NCI-H2171 treated with DMSO at 0.1 percent for 48 hours (cell line): ENCODE results near the gene BTBD18.

Source experiments
- DNase-seq: peaks from one replicate; lab custom pipeline; 2025; lab: John Stamatoyannopoulos, UW

The BTBD18 gene

DNA sequence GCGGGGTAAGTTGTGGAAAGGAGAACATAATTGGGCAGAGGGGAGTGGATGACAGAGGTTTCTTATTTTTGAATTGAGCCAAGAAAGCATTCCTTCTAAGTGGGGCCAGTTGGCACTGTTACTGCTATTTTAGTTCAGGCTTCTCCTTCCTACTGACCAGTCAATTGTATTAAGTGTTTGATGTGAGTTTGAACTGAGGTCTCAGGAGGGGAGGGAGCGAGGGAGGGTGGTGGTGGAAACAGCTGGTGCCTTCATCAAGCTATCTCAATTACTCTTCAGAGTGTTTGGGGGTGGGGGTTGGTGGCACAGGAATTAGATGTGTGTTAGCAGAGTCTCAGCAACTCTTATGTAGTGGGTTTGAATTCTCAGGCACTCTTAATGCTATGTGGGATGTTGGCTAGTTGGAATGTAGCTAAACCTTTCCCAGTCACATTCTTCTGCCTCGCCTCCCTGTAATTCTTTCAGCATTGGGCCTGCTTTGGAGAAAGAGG, 24.5 kb upstream of the BTBD18 start:
- no peak for DNase-seq

DNA sequence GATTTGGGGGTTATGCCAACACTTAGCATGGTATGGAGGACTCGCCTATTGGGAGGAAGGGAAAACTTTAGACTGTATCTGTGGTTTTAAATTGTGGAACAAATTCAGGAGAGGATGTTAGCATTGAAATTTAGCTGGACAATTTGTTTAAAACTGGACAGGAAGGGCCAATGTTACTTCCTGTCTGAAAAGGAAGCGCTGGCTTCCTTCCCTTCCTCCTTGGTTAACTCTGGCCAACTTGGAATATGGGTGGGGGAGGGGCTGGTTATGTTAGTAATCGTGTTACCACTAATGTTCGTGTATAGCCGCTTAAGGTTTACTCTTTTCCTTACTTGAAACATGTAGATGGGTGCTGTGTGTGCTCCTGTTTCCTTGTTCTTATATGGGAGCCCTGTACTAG, 23.9 kb upstream of the BTBD18 start:
- DNase-seq: no peak

DNA sequence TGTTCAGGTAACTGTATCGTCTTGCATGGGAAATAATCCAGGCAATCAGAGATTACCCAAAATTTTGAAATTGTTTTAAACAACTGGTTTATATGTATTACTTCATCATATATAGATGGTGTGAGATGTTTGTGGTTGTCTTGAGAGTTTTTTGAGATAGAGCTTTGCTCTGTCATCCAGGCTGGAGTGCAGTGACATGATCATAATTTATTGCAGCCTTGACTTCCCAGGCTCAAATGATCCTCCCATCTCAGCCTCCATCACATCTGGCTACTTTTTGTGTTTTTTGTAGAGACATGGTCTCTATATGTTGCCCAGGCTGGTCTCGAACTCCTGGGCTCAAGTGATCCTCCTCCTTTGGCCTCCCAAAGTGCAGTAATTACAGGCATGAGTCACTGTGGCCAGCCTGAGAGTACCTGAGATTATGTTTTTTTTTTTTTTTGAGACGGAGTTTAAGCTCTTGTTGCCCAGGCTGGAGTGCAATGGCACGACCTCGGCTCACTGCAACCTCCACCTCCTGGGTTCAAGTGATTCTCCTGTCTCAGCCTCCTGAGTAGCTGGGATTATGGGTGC, 21.5 kb upstream of the BTBD18 start:
- no peak for DNase-seq

DNA sequence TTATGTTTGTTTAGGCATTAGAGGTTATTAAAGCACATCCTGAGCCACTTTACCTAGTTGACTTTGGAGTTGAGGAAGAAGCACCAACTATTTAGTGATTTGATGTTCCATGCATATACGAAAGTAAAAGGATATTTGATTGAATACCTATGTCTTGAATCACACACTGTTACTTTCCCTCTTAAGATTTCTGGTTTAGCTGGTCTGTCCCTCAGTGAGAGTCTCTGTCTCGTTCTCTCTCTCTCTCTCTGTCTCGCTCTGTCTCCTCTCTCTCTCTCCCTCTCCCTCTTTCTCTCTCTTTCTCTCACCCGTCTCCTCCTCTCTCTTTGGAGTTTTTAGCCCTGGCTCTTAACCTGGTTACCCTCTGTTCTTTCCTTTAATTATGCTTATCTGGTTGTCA, 20.9 kb upstream of the BTBD18 start:
- no peak for DNase-seq

DNA sequence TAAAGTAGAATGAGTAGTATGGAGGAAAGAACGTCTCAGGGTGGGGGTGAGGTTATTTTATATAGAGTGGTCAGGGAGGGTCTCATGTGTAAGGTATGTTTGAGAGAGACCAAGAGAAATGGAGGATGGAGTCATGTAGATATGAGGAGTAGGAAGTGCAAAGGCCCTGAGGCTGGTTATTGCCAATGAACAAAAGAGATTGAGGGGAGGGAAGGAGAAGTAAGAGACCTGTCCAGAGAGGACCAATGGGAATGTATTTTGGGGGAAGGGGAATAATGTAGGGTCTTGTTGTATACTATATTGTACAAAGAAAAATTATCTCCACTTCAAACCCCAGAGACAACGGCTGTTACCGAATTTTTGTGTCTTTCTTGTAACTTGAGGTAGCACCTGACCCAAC, 19.7 kb upstream of the BTBD18 start:
- DNase-seq: no peak

DNA sequence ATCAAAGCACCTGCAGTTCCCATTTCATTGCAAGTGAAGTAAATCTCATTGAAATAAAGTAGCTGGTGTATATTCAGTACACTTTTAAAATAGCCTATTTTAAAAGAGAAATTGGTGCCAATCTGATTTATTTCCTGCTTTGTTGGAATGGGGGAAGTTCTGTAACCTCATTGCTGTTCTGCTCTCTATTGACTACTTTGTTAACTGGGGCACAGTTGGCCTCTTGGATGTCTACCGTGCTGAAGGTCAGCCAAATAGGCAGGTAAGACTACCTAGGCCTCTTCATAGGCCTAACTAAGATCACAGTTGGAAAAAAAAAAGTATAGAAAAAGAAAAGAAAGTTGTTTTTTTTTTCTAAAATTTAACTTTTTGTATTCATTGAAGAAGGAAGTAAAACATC, 19.2 kb upstream of the BTBD18 start:
- DNase-seq: no peak

DNA sequence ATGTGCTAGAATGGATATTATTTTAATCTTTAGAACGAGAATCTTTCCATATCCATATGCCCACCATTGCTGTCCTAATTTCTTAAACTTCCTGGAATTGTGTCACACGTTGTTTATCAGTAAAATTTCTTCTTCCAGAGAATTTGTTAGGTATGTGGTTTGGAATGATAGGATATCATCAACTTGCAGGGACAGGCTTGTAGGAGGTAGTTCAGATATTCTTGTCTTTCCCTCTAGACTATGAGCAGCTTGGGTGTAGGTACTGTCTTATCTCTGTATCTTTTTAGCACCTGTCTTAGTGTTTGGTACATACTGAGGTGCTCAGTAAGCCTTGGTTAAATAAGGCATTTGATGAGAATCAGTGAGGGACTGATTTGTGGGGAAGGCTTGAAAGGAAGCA, 13.4 kb upstream of the BTBD18 start:
- DNase-seq: peak; percentile 3

DNA sequence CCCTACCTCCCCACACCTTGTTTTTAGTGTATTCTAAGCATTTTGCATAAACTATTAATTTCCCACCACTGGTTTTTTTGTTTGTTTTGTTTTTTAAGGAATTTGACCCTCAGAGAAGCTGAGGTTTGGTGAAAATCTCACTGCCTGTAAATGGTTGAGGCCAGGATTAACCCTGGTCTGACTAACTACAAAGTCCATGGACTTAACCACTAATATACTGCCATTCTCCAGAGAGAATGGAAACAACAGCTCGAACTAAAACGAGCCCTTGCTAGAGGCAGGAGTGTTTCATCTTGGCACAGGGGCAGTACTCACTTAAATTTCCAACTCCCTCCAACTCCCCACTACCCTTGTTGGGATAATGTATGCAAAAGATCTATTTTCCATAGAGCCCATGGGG, 12.9 kb upstream of the BTBD18 start:
- DNase-seq: no peak

DNA sequence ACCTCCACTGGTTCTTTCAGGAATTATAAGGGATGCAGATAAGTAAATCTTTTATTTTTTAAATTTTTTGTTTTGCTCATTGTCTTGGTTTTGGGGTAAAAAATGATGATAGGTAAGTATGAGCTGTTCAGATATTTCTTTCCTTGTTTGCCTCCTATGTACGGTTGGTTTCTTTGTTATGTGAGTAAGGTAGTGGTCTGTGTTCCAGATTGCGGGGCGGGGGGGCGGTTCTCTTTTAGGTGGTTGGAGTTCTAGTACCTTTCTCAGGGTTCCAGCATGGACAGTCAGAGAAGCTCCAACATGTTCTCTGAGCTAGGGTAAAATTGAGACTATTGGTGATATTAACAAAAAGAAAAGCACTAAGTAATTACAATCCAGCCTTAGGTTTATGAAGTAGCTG, 12.4 kb upstream of the BTBD18 start:
- DNase-seq: no peak

DNA sequence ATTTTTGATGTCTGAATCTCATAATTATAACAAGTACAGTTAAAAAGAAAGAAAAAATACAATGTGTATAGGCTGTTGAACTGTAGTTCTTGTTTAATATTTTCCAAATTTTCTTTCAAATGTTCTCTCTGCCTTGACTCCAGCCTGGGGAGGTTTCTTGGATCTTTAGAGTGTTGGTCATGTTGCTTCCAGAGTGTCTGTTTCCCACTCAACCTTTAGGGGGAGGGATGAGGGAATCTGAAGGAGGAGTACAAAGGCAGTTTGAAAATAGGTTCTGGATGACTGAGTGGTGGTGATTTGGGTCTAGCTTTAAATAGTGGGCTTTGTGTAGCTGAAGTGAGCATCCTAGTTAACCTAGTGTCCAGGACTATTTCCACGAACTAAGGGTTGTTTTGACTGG, 11.9 kb upstream of the BTBD18 start:
- peak; percentile 19 for DNase-seq

DNA sequence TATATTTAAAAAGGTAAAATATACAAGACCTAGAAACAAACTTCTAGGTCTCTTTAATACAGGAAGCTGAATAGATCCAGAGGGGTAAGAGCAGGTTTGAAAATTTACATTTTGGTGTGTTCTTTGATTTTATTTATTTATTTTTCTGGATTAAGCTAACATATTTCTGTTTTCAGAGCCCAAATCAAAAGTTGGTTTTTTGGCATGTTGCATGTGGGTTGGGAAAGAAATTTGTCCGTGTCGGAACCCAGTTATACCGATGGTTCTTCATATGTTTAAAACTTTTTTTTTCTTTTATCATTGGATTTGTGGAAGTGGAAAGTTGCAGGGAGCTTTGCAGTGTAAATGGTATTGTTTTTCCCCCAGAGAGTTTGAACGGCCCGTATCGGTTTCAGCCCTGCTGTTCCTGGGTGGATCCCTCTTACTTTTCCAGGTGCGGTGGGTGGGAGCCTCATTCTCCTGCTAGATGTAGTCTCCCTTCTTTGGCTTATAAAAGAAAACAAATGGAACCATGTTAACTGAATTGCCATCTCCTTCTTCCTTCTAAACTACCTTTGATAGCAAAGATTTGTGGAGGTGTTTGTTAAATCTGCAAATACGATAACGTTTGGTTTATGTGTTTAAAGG, 10.7 kb upstream of the BTBD18 start:
- DNase-seq: peak; percentile 77

DNA sequence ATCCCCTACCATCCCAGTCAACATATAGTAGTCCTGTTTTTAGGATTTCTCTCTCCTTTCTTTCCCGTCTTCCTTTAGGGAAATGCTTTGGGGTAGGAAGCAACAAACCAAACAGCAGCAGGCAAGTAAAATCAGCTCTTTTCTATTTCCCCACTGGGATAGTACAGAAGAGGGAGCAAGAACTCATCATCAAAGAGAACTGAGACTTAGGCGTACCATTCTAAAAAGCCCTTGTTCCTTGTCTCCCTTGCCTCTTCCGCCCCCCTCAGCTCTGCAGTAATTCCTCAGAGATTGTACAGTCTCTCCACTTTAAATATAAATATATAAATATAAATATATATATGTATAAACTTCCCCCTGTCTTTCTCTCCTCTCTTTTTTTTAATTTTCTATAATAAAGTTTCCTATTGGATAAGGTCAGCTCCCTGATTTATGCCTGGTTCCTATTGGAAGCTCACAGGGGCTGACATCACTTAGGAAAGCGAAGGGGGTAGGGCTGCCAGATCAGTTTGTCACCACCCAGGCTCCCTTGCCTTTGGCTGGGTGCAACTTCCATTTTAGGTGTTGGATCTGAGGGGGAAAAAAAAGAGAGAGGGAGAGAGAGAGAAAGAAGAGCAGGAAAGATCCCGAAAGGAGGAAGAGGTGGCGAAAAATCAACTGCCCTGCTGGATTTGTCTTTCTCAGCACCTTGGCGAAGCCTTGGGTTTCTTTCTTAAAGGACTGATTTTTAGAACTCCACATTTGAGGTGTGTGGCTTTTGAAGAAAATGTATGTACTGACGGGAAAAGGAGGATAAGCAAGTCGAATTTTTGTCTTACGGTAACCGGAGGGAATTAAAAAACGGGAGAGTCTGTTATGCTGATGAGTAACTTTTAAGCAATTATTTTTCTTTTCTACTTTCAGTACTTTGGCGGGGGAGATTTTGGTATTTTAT, 9.9 kb upstream of the BTBD18 start, which contains the start of gene CTNND1:
Gene CTNND1, plus strand, starts transcription at position 502 of the 934 bp plus-strand sequence. CDS start 29,677 bp downstream, outside the sequence.
- peak; percentile 93 for DNase-seq

DNA sequence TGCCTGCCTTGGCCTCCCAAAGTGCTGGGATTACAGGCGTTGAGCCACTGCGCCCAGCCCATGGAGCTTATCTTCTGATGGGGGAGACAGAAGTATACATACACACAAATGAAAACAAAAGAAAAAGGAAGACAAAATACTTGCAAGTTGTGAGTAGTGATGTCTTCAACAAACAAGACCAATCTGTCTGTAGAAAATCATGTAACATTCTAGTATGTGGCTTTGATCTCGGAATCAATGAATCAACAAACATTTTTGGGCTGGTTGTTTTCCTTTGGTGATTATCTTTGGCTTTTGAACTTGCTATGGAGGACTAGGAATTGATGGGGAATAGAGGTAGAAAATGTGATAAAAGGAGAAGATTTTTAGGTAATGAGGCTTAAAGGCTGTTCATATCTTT, 6.6 kb upstream of the BTBD18 start:
- no peak for DNase-seq

DNA sequence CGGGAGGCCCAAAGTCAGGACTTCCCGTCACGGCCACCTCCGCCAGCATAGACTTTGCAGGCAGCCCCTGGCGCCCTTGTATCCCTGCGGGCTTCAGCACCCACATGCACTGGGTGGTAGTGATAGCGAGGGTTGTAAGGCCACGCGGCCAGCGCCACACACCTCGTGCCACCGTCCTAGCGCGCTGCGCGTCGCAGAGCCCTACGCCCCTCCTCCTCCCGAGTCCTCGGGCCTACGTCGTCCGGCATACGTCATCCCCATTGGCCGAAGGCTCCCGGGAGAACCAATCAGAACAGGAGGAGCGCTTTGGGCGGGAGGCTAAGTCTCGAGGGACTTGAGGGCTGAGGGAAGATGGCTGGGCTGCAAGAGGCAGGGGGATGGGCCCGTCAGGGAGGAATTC, 1.3 kb upstream of the BTBD18 start:
- DNase-seq: no peak

DNA sequence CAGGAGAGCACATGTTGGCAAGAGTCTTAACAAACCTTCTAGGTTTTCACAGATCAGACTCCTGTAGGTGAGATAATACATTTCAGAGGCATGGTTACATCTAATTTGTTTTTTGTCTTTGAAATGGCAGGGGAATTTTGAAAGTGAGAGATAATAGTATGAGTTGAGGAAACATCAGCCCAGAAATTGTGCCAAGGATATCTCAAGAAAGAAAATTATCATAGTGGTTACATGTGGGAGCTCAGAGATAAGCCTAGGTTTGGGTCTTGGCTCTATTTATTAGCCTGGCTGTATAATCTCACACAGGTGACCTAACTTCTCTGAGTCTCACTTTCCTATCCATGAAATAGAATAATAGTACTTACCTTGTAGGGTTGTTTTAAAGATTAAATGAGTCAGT, 443 bp downstream of the BTBD18 start:
- no peak for DNase-seq

DNA sequence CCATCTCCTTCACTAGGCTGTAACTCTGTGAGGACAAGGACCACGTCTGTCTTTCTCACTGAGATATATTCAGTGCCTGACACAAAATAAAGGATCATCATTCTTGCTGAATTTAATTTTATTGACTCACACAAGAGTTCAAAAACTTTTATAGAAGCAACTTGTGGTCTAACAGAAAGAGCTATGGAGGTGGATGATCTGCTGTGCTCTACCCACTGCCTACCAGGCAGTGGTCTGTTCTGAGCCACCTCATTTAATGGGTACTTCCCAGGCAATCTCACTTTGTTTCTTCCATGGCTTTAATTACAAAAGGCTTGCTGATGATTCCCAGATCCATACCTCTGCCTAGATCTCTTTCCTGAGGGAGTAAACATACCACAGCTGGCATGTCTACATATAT, 4.7 kb downstream of the BTBD18 start:
- no peak for DNase-seq

DNA sequence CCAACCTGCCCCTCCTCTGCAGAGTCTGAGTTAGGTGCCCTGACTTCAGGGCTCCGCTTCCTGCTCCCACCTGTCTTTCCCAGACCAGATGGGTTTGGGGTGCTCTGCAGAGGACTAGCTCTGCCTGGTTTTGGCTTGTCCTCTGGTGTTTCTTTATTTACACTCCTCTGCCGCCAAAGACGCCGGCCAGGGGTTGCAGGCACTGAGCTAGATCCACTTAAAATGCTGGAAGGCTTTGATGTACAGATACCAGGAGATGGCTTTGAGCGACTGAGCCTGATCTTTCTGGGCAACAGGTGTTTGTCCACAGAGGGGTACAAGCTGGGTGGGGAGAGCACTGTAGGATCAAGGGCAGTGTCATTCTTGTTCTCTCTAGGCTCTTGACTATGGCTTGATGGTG, 6.4 kb downstream of the BTBD18 start:
- no peak for DNase-seq

DNA sequence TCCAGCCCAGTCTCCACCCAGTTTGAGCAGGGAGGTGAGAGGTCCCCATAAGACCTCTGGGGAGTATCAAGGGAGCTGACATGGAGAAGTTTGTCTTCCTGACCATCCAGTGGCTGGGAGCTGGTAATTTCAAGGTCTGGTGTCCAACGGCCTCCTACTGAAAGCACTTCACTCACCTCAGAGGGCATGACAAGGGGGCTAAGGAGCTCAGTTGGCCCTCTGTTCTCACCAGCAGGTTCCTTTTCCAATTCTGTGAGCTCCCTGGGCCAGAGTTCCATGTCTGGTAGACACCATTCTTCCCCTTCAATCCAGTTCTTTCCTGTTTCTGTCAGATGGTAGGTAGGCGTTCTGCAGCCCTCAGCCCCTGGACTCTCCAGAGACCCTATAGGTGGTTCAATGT, 7.3 kb downstream of the BTBD18 start:
- DNase-seq: no peak

DNA sequence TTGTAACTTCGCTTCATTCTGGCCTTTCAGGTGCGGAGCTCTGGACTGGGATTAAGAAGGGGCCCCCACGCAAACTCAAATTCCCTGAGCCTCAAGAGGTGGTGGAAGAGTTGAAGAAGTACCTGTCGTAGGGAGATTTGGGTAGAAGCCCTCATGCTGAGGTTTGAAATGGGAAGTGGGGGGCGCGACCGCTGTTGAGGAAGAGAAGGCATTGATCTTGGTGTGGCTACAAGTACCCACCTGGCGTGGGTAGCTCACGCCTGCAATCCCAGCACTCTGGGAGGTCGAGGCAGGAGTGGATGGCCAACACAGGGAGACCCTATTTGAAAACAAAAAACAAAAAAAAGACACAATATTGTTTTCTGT, 9.5 kb downstream of the BTBD18 start:
- DNase-seq: no peak

DNA sequence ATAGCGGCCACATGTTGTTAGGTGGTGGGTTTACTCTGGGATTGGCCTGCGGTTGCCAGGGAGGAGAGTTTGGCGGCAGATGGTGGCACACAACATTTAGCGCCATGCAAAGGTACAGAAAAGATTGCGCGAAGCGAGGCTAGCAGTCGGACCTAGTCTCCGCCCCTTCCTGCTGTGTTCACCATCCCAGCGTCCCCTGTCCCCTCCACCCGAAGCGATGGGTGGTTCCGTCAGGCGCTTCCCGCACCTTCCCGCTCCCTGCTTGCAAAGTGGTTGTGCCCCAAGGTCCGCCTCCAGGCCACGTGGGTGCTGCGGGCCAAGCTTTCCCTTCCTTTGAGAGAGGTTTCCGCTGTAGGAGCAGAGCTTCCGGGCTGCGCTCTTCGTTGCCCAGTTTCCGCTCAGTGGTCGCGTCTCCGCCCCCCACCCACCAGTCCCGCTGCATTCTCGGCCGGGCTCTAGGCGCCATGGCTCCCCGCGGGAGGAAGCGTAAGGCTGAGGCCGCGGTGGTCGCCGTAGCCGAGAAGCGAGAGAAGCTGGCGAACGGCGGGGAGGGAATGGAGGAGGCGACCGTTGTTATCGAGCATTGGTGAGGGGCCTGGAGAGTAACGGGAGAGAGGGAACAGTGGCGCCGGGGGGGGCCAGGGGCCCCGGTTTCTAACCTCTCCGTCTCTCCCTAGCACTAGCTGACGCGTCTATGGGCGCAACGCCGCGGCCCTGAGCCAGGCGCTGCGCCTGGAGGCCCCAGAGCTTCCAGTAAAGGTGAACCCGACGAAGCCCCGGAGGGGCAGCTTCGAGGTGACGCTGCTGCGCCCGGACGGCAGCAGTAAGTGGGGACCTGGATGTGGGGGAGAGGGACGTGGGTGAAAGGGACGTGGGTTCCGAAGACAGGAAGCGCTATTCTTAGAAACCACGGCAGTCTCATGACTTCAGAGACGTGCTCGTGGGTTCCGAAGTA, 10.2 kb downstream of the BTBD18 start, which contains the start of gene SELENOH:
Gene SELENOH, plus strand, starts transcription at position 360 of the 955 bp plus-strand sequence. Its CDS starts 105 bp downstream, at position 465.
- DNase-seq: peak; percentile 93

DNA sequence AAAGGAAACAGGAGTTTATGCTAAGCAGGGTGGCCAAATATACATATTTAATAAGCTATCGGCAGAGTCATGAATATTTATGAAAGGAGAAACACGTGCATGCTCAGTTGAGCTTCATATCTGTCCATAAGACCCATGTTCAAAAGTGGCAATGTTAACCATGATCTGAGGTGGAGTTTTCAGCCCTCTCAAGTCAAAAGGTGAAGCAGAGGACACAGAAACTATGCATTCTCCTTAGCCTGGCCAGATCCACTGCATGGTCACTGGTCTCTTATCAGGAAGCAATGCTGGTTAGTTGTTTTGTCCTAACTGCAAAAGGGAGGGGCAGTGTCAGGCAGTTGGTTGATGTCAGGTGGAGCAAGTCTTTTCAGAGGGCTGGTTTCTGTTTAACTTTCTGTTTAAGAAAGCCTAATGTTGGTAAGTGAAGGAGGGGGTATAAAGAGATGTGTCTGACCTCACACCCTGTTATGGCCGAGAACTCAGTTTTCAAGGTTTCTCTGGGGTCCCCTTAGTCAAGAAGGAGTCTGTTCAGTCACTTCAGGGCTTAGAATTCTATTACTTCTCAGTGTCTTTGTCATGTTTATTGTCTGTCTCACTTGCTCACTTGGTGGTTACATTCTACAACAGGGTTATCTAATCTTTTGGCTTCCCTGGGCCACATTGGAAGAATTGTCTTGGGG, 15.9 kb downstream of the BTBD18 start:
- DNase-seq: no peak
